DND-41 (cell line): Measurements from ENCODE around the gene ZBTB14.

Source experiments
- CTCF ChIP-seq: IDR thresholded peaks from 2 replicates; pipeline ENCODE4 v1.5.1; 2012; ENCODE audit warnings: borderline replicate concordance, low read length, moderate library complexity, mild to moderate bottlenecking; ENCODE audit not compliant: poor library complexity, severe bottlenecking; ENCODE audit errors: extremely low read depth
- EZH2 ChIP-seq: IDR thresholded peaks from 3 replicates; pipeline ENCODE4 v1.6.1; 2012; ENCODE audit warnings: borderline replicate concordance, low read depth, mild to moderate bottlenecking, moderate library complexity, low read length, inconsistent platforms; ENCODE audit not compliant: severe bottlenecking

GRCh38 chr18:5294113-5294456 lies 1.4 kb downstream of the ZBTB14 start:
- TF ChIP-seq CTCF (no peak), EZH2 (no peak)
